Activated naive CD4-positive, alpha-beta T cell treated with anti-CD3 and anti-CD28 coated beads for 36 hours (primary cell): Measurements from ENCODE around the gene RILPL1. TPM values are rescaled to one million over a fixed set of nuclear protein-coding genes. Genes with fewer than 3 reads are reported as not detected.
"Not testable (repeated sequence)": the region's sequence is repeated elsewhere in the genome, so short reads cannot be mapped to it uniquely, and the experiment has no call there.

ENCODE experiments used
- CTCF ChIA-PET: fragments of 350-600 bp; sonication (Branson Sonifier 250); formaldehyde crosslinking; loops from one replicate; lab custom pipeline; 2021; ENCODE audit warnings: antibody characterized with exemption; lab: Charles Lee
- DNase-seq: peaks from one replicate; pipeline ENCODE4 v3.0.0-alpha.2; 2020
- H3K27ac Mint-ChIP-seq: one replicate; pipeline ENCODE4 v1.8.0; 2021; ENCODE audit warnings: mild to moderate bottlenecking, mixed read lengths
- H3K27me3 Mint-ChIP-seq: one replicate; pipeline ENCODE4 v1.8.0; 2021; ENCODE audit warnings: low read depth, mixed read lengths
- H3K36me3 Mint-ChIP-seq: one replicate; pipeline ENCODE4 v1.8.0; 2021; ENCODE audit warnings: low read depth, mixed read lengths
- H3K4me1 Mint-ChIP-seq: one replicate; pipeline ENCODE4 v1.8.0; 2021; ENCODE audit warnings: low read depth, mixed read lengths
- H3K4me3 Mint-ChIP-seq: one replicate; pipeline ENCODE4 v1.8.0; 2021; ENCODE audit warnings: mild to moderate bottlenecking, moderate library complexity, mixed read lengths
- H3K9me3 Mint-ChIP-seq: one replicate; pipeline ENCODE4 v1.8.0; 2021; ENCODE audit warnings: mixed read lengths
- intact Hi-C: fragments of 100-400 bp; cut with micrococcal nuclease; formaldehyde crosslinking; loops from one replicate; pipeline ENCODE4 v1.15.1; 2023
- total RNA-seq, 2 experiments: library from RNA; stranded (reverse); gene quantifications; one replicate each; pipeline ENCODE4 v1.2.3, GENCODE V29; 2021

RILPL1 gene
- total RNA-seq, 2 experiments from 2014 or later, result 2.2 to 3.2 TPM

DNA sequence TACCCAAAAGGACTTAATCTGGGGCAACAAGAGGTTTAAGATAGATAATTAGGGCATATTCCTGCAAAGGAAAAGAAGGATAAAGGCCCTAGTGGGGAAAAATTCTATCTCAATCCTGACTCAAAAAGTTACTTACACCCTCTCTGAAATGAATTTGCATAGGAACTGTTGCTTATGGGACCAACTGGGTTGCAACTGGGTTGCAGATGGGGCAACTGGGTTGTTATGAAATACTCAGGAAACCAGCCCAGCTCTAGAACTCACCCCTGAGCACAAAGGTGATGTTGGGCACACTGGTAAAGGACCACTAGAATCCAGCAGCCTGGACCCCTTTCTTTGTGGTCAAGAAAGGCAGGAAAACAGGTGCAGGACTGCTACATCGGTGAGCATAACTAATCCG is 17.2 kb upstream of the RILPL1 start:
- Mint-ChIP-seq H3K4me1 (no peaks in the 10 kb centered on the region), H3K4me3 (no peak overlapping the region), H3K27ac (no peak overlapping the region), H3K9me3 (no peaks in the 10 kb centered on the region), H3K36me3 (no peaks in the 10 kb centered on the region), H3K27me3 (no peaks in the 10 kb centered on the region)
- intact Hi-C loops, result no loop called here
- no peak for DNase-seq
- CTCF ChIA-PET, result no interaction called here

DNA sequence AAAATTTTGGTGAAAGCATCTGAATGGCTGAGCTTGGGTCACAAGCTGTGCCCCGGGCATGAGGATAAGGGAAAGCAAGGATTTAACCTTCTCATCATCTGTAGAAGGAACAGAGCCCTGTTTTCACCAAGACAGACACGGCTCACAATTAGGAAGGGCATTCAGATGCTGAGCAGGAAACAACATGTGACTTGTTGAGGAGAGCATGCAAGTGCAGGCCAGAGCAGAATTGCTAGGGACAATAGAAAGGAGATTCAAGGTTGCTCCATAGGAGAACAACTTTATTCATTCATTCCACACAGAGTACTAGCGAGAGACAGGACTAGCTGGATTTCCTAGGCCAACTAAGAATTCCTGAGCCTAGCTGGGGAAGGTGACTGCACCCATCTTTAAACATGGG is 14.6 kb upstream of the RILPL1 start:
- Mint-ChIP-seq H3K4me3 (no peak overlapping the region), H3K27me3 (no peaks in the 10 kb centered on the region), H3K4me1 (no peaks in the 10 kb centered on the region), H3K36me3 (no peaks in the 10 kb centered on the region), H3K9me3 (no peaks in the 10 kb centered on the region), H3K27ac (no peak overlapping the region)
- DNase-seq, result no peak
- intact Hi-C loops, result no loop called here
- CTCF ChIA-PET, result interaction anchor here (0.5 to 0.8 kb wide), 2 partner anchors 17 to 880 kb away, joined by 3 read pairs; no protein-coding TSS in a partner anchor

GRCh38 chr12:123546281-123546680 is 12.8 kb upstream of the RILPL1 start:
- no peaks in the 10 kb centered on the region for H3K9me3 Mint-ChIP-seq
- H3K4me3 Mint-ChIP-seq, result no peak overlapping the region
- no peaks in the 10 kb centered on the region for H3K4me1 Mint-ChIP-seq
- intact Hi-C loops, result no loop called here
- CTCF ChIA-PET, result no interaction called here
- no peak for DNase-seq
- H3K36me3 Mint-ChIP-seq, result no peaks in the 10 kb centered on the region
- H3K27me3 Mint-ChIP-seq, result no peaks in the 10 kb centered on the region
- H3K27ac Mint-ChIP-seq, result no peak overlapping the region

GRCh38 chr12:123543541-123543940 is 10.0 kb upstream of the RILPL1 start:
- intact Hi-C loops, result no loop called here
- no peaks in the 10 kb centered on the region for H3K4me1 Mint-ChIP-seq
- CTCF ChIA-PET, result no interaction called here
- no peak overlapping the region for H3K27ac Mint-ChIP-seq
- H3K4me3 Mint-ChIP-seq, result no peak overlapping the region
- H3K9me3 Mint-ChIP-seq, result no peaks in the 10 kb centered on the region
- no peaks in the 10 kb centered on the region for H3K36me3 Mint-ChIP-seq
- no peak for DNase-seq
- H3K27me3 Mint-ChIP-seq, result no peaks in the 10 kb centered on the region

DNA sequence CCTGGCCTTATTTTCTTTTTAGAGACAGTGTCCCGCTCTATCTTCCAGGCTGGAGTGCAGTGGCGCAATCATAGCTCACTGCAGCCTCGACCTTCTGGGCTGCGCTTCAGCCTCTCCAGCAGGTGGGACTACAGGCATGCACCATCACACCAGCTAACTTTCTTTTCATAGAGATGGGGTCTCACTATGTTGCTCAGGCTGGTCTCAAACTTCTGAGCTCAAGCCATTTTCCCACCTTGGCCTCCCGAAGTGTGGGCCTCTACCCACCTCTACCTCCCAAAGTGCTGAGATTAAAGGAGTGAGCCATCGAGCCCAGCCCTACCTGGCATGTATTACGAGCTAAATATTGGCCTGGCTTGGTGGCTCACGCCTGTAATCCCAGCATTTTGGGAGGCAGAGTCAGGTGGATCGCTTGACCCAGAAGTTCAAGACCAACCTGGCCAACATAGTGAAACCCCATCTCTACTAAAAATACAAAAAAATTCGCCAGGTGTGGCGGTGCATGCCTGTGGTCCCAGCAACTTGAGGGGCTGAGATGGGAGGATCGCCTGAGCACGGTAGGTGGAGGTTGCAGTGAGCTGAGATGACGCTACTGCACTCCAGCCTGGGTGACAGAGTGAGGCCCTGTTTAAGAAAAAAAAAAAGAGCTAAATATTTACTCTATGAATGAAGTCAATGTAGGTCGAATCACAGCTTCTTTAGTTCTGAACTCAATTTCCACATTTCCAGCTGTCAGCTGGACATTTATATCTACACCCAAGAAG is 7.6 kb upstream of the RILPL1 start:
- H3K4me3 Mint-ChIP-seq, result no peak overlapping the region
- H3K27ac Mint-ChIP-seq, result no peak overlapping the region
- intact Hi-C loops, result no loop called here
- H3K27me3 Mint-ChIP-seq, result no peaks in the 10 kb centered on the region
- H3K36me3 Mint-ChIP-seq, result no peaks in the 10 kb centered on the region
- H3K9me3 Mint-ChIP-seq, result no peaks in the 10 kb centered on the region
- DNase-seq, result no peak
- CTCF ChIA-PET, result no interaction called here
- H3K4me1 Mint-ChIP-seq, result no peaks in the 10 kb centered on the region

GRCh38 chr12:123535952-123536351 is 2.4 kb upstream of the RILPL1 start:
- H3K9me3 Mint-ChIP-seq, H3K27ac Mint-ChIP-seq, DNase-seq, H3K27me3 Mint-ChIP-seq, H3K36me3 Mint-ChIP-seq, CTCF ChIA-PET, H3K4me3 Mint-ChIP-seq: not testable (repeated sequence)
- intact Hi-C loops, result loop anchor here (2.0 kb wide), 1 partner anchor 47 kb away; no protein-coding TSS in a partner anchor
- H3K4me1 Mint-ChIP-seq, result peaks cover 16% of the 10 kb centered on the region

- CTCF ChIA-PET, result interaction anchor here (0.6 to 1.6 kb wide), 3 partner anchors 16 to 121 kb away, joined by 3 to 9 read pairs (median 4); no protein-coding TSS in a partner anchor
- H3K27me3 Mint-ChIP-seq, result no peaks in the 10 kb centered on the region
- intact Hi-C loops, result loop anchor here (2.0 kb wide), 2 partner anchors 74 to 96 kb away; partner anchors contain the start of genes RILPL2 and SNRNP35
- DNase-seq, result peak; percentile 21
- H3K4me1 Mint-ChIP-seq, result peaks cover 16% of the 10 kb centered on the region
- H3K36me3 Mint-ChIP-seq, result no peaks in the 10 kb centered on the region
- H3K27ac Mint-ChIP-seq, result no peak overlapping the region
- peak overlapping the region; percentile 75 for H3K4me3 Mint-ChIP-seq
- no peaks in the 10 kb centered on the region for H3K9me3 Mint-ChIP-seq
These were observed 490 bp downstream of the RILPL1 start for GRCh38 chr12:123532808-123533649.

DNA sequence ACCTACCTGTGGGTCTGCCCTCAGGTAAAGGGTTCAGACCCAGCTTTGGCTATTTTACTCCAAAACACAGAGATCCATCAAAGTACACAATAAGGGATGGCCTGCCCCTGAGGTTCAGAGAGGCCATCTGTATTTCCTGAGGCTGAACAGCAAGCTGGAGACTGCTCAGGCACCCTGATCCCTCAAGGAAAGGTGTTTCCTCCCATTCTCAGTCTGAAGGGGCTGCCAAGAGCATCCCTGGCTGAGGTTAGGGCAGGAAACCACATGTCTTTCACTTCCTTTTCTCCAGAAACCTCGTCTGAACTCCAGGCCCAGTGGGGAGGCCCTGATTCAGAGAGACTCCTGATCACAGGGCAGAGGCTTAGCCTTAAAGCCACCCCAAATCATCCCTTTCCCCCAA is 1.5 kb downstream of the RILPL1 start:
- Mint-ChIP-seq H3K27ac (no peak overlapping the region), H3K4me3 (peak overlapping the region; percentile 75), H3K27me3 (no peaks in the 10 kb centered on the region), H3K4me1 (peaks cover 16% of the 10 kb centered on the region), H3K36me3 (no peaks in the 10 kb centered on the region), H3K9me3 (no peaks in the 10 kb centered on the region)
- DNase-seq, result peak; percentile 33
- intact Hi-C loops, result loop anchor here (2.0 kb wide), 2 partner anchors 73 to 95 kb away; partner anchors contain the start of genes RILPL2 and SNRNP35
- CTCF ChIA-PET, result interaction anchor here (1.6 kb wide), 1 partner anchor 50 kb away, joined by 9 read pairs; no protein-coding TSS in a partner anchor

DNA sequence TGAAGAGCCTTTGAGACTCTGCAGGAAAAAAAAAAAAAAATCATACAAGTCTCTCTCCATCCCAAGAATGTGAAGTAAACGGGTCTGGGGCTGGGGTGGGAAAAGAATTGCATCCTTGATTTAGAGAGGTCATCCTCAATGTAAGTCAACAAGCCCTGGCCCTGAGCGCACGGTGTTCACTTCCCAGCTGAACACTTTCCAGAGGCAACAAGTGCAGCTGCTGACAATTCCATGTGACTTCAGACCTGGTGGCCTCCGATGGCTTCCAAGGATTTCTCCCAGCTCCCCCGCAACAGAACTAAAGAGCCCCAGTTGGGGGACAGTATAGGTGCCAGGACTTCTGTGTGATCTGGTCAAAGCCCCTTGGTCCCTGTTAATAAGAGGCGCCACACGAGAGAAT is 2.4 kb downstream of the RILPL1 start:
- DNase-seq, result no peak
- intact Hi-C loops, result no loop called here
- Mint-ChIP-seq H3K27ac (no peak overlapping the region), H3K4me3 (no peak overlapping the region), H3K36me3 (no peaks in the 10 kb centered on the region), H3K4me1 (peaks cover 16% of the 10 kb centered on the region), H3K27me3 (no peaks in the 10 kb centered on the region), H3K9me3 (no peaks in the 10 kb centered on the region)
- CTCF ChIA-PET, result no interaction called here

GRCh38 chr12:123530668-123531067 is 2.9 kb downstream of the RILPL1 start:
- Mint-ChIP-seq H3K4me1 (peaks cover 16% of the 10 kb centered on the region), H3K27ac (no peak overlapping the region), H3K4me3 (no peak overlapping the region), H3K9me3 (no peaks in the 10 kb centered on the region), H3K36me3 (no peaks in the 10 kb centered on the region), H3K27me3 (no peaks in the 10 kb centered on the region)
- DNase-seq, result peak; percentile 9
- intact Hi-C loops, result no loop called here
- CTCF ChIA-PET, result no interaction called here

- Mint-ChIP-seq H3K9me3 (no peaks in the 10 kb centered on the region), H3K36me3 (no peaks in the 10 kb centered on the region), H3K4me1 (peaks cover 16% of the 10 kb centered on the region), H3K4me3 (no peak overlapping the region), H3K27ac (no peak overlapping the region), H3K27me3 (no peaks in the 10 kb centered on the region)
- CTCF ChIA-PET, result interaction anchor here (0.6 kb wide), 1 partner anchor 9 kb away, joined by 3 read pairs; no protein-coding TSS in a partner anchor
- no peak for DNase-seq
- intact Hi-C loops, result no loop called here
These were observed 3.8 kb downstream of the RILPL1 start for GRCh38 chr12:123529686-123530085.

DNA sequence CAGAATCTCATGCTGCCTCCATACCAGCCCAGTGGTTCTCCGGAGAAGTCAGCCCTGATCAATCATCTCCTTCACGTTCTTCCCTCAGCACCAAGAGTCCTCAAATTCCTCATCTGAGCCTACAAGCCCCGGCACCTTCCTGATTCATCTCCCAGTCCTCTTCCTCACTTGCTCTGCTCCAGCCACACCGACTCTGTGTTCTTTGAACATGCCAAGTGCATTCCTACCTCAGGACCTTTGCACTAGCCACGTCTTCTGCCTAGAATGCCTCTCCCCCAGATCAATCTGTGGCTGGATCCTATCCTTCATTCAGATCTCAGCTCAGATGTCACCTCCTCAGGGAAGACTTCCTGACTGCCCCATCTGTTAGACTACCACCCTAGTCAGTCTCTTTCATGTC is 4.7 kb downstream of the RILPL1 start:
- DNase-seq, result no peak
- CTCF ChIA-PET, result interaction anchor here (0.6 kb wide), 1 partner anchor 264 kb away, joined by 3 read pairs; no protein-coding TSS in a partner anchor
- intact Hi-C loops, result no loop called here
- Mint-ChIP-seq H3K27me3 (no peaks in the 10 kb centered on the region), H3K4me1 (peaks cover 13% of the 10 kb centered on the region), H3K4me3 (no peak overlapping the region), H3K36me3 (no peaks in the 10 kb centered on the region), H3K27ac (no peak overlapping the region), H3K9me3 (no peaks in the 10 kb centered on the region)
